Measurements from ENCODE around the gene MAP3K14. TPM values are rescaled to one million over a fixed set of nuclear protein-coding genes. Genes with fewer than 3 reads are reported as not detected.

The MAP3K14 gene
- total and polyA plus RNA-seq, 7 donors = 12.4 to 53.5 (median 24.6) TPM

DNA sequence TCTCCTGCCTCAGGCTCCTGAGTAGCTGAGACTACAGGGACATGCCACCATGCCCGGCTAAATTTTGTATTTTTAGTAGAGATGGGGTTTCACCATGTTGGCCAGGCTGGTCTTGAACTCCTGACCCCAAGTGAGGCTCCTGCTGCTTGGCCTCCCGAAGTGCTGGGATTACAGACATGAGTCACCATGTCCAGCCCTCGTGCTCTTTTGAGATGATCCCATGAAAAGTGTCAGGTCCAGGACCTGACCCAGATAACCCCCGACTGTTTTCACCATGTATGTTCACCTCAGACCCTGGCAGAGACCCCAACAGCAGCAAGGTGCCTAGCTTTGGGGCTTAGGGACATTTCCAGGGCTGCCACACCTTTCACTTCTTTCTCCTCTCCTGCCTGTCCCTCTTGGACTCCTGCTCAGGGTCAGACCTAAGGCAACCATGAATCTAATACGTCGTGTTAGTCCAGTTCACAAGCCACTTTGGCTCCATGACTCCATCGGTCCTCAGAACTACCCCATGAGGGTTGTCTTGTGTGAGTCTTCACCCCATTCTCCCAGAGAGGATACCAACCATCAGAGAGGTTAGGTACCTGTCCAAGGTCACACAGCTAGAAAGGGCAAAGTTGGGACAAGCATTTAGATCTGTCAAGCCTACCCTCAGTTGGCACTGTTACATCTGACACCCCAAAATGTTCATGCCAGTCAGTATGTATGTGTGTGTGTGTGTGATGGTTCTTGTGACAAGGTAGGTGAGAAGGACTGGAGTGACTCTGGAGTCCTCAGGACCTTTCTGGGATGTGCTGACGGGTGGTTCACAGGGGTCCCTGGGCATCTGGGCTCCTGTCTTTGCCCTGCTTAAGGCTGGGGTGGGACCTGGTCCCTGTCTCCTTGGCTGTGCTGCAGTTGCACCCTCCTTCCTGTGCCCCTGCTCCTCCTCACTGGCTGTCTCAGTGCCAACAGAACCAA lies 23.1 kb upstream of the MAP3K14 start:
- Histone ChIP-seq H3K27ac (no peak overlapping the region), H3K36me3 (ENCODE audit: insufficient read depth in 1 of 2, low read depth in 1 of 2) (no peaks in the 10 kb centered on the region), H3K27me3 (ENCODE audit: insufficient read depth in 3 of 3, low read length in 2 of 3) (no peaks in the 10 kb centered on the region), H3K4me3 (no peak overlapping the region), H3K4me1 (no peaks in the 10 kb centered on the region), H3K9me3 (no peaks in the 10 kb centered on the region)
- intact Hi-C loops (cut with DNase I) = no loop called here
- no peak for TF ChIP-seq CTCF (IDR thresholded peaks at IDR 0.05)
- DNase-seq = no peak
- no peak for ATAC-seq
- WGBS, 3 donors = 78 to 87% (median 78%) methylated on average over 8 of the region's 8 CpGs

GRCh38 chr17:45338996-45339535 lies 22.2 kb upstream of the MAP3K14 start:
- intact Hi-C loops (cut with DNase I) = no loop called here
- ATAC-seq (no peak), DNase-seq (no peak)
- 85 to 88% (median 85%) methylated on average over 8 of the region's 8 CpGs for WGBS, 3 donors
- Histone ChIP-seq H3K27ac (no peak overlapping the region), H3K9me3 (no peaks in the 10 kb centered on the region), H3K4me1 (no peaks in the 10 kb centered on the region), H3K4me3 (no peak overlapping the region), H3K27me3 (ENCODE audit: insufficient read depth in 3 of 3, low read length in 2 of 3) (no peaks in the 10 kb centered on the region), H3K36me3 (ENCODE audit: insufficient read depth in 1 of 2, low read depth in 1 of 2) (no peaks in the 10 kb centered on the region)
- no peak for TF ChIP-seq CTCF (IDR thresholded peaks at IDR 0.05)

DNA sequence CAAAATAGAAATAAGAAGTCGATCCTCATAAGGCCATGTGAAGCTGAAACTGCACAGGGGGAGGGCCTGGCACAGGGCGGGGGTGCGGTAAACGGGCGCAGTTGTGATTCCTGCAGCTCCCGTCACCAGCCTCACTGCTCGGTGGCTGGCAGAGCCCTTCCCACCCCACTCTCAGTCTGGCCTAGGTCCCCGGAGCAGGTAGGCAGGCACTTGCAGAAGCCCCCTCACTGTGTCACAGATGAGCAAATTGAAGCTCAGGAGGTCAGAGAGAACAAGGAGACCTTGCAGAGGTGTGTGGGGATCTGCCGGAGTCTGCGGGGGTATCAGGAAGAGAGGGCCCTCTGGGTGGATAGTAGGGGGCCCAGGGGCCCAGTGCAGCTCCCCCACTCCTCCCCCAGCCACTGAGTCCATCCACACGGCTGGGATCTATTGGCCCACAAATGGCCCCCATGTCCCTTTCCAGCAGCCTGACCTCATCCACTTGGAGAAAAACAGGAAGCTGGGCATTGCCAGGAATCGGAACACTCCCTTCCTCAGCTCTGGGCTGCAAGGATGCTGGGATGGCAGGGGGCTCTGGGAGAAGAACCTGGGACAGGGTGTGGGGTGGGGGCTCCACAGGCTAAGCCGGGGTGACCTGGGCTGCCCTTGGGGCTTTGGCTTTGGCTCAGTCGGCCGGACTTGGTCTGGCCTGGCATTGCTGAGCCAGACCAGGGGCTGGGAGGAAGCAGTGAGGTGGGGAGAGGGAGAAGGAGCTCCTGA lies 21.4 kb upstream of the MAP3K14 start:
- intact Hi-C loops (cut with DNase I) = no loop called here
- Histone ChIP-seq H3K27me3 (ENCODE audit: insufficient read depth in 3 of 3, low read length in 2 of 3) (no peaks in the 10 kb centered on the region), H3K27ac (peak overlapping the region; percentile 61), H3K4me1 (no peaks in the 10 kb centered on the region), H3K9me3 (no peaks in the 10 kb centered on the region), H3K4me3 (no peak overlapping the region), H3K36me3 (ENCODE audit: insufficient read depth in 1 of 2, low read depth in 1 of 2) (no peaks in the 10 kb centered on the region)
- 62 to 69% (median 65%) methylated on average over 15 of the region's 15 CpGs for WGBS, 3 donors
- ATAC-seq (peak in 3 of 4 donors; percentile 28 to 59 (median 40)), DNase-seq (peak; percentile 42 to 66)
- no peak for TF ChIP-seq CTCF (IDR thresholded peaks at IDR 0.05)

DNA sequence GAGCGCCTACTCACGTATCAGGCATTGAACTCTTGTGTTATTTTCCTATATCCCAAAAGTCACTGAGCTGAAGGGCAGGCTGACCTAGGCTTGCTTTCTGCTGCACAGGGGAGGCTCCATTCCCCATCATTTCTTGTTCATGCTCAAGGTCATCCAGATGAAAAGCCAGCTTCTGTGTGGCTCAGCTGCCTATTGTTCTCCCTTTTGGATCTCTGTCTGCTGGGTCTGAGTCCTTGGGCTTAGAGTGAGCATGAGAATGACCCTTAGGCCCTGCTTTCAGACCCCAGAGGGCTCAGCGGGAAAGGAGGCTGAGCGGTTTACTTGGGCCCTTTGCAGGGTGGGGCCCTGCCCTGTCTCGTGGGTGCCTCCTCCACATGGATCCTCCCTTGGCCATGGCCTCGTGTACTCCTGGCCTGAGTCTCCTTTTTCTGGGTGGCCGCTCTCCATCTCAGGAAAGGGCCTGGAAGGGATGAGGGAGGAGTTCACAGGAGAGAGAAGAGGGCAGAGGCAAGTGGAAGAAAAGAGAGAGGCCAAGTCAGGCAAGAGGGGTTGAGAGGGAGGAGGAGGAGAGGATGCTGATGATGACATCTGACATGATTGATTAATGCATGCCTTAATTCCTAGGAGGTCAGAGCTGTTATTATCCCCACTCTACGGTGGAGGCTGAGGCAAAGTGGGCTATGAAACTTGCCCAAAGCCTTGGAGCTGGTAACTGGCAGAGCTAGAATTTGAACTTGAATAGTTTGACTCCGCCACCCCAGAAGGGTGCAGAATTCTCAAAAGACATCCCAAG lies 19.8 kb upstream of the MAP3K14 start:
- no peak for ATAC-seq
- no peaks in the 10 kb centered on the region for H3K36me3 ChIP-seq (ENCODE audit: insufficient read depth in 1 of 2, low read depth in 1 of 2)
- DNase-seq = no peak
- H3K4me3 ChIP-seq = no peak overlapping the region
- intact Hi-C loops (cut with DNase I) = no loop called here
- H3K27me3 ChIP-seq (ENCODE audit: insufficient read depth in 3 of 3, low read length in 2 of 3) = no peaks in the 10 kb centered on the region
- H3K27ac ChIP-seq = no peak overlapping the region
- 82 to 88% (median 88%) methylated on average over 9 of the region's 9 CpGs for WGBS, 3 donors
- no peaks in the 10 kb centered on the region for H3K9me3 ChIP-seq
- no peaks in the 10 kb centered on the region for H3K4me1 ChIP-seq
- TF ChIP-seq CTCF (IDR thresholded peaks at IDR 0.05) = no peak
